ENCODE results near the gene DPM2.

DPM2 gene

GRCh38 chr9:127921557-127922120 lies 16.0 kb downstream of the DPM2 start:
- H3K4me3 ChIP-seq (replicated peaks; ENCODE audit: low read depth, low read length): no peak overlapping the region
- TF ChIP-seq CTCF (IDR thresholded peaks at IDR 0.05; ENCODE audit: low read depth, low read length, missing control alignments): peak; percentile 73
- DNase-seq (ENCODE audit: extremely low read depth, low read depth): no peak

GRCh38 chr9:127920794-127921193 lies 16.9 kb downstream of the DPM2 start:
- no peak for DNase-seq (ENCODE audit: extremely low read depth, low read depth)
- no peak for TF ChIP-seq CTCF (IDR thresholded peaks at IDR 0.05; ENCODE audit: low read depth, low read length, missing control alignments)
- H3K4me3 ChIP-seq (replicated peaks; ENCODE audit: low read depth, low read length): no peak overlapping the region

GRCh38 chr9:127919253-127919815 lies 18.3 kb downstream of the DPM2 start:
- DNase-seq (ENCODE audit: extremely low read depth, low read depth): peak; percentile 96

GRCh38 chr9:127918183-127919107 lies 19.2 kb downstream of the DPM2 start:
- TF ChIP-seq CTCF (IDR thresholded peaks at IDR 0.05; ENCODE audit: low read depth, low read length, missing control alignments): peak; percentile 28
- DNase-seq (ENCODE audit: extremely low read depth, low read depth): no peak
- H3K4me3 ChIP-seq (replicated peaks; ENCODE audit: low read depth, low read length): no peak overlapping the region

More at GRCh38 chr9:127919253-127919815, 18.3 kb downstream of the DPM2 start:
- TF ChIP-seq CTCF (IDR thresholded peaks at IDR 0.05; ENCODE audit: low read depth, low read length, missing control alignments): no peak
- no peak overlapping the region for H3K4me3 ChIP-seq (replicated peaks; ENCODE audit: low read depth, low read length)

GRCh38 chr9:127917603-127918002 lies 20.1 kb downstream of the DPM2 start:
- no peak for DNase-seq (ENCODE audit: extremely low read depth, low read depth)
- no peak for TF ChIP-seq CTCF (IDR thresholded peaks at IDR 0.05; ENCODE audit: low read depth, low read length, missing control alignments)
- no peak overlapping the region for H3K4me3 ChIP-seq (replicated peaks; ENCODE audit: low read depth, low read length)

- no peak for TF ChIP-seq CTCF (IDR thresholded peaks at IDR 0.05; ENCODE audit: low read depth, low read length, missing control alignments)
- no peak for DNase-seq (ENCODE audit: extremely low read depth, low read depth)
- peak within 1 kb of the TSS; percentile 90 for H3K4me3 ChIP-seq (replicated peaks; ENCODE audit: low read depth, low read length)
Observed at GRCh38 chr9:127916720-127917581, 20.7 kb downstream of the DPM2 start, which contains the start of gene ST6GALNAC4. ST6GALNAC4 (minus strand) TSS chr9:127917041; CDS start chr9:127916419, 622 bp downstream.

Measured in HFF-Myc (cell line).